Measurements from ENCODE around the gene EXOC3L4. TPM values are rescaled to one million over a fixed set of nuclear protein-coding genes. Genes with fewer than 3 reads are reported as not detected.

The EXOC3L4 gene
- polyA plus RNA-seq, 1 donor from 2014 or later = not detected

DNA sequence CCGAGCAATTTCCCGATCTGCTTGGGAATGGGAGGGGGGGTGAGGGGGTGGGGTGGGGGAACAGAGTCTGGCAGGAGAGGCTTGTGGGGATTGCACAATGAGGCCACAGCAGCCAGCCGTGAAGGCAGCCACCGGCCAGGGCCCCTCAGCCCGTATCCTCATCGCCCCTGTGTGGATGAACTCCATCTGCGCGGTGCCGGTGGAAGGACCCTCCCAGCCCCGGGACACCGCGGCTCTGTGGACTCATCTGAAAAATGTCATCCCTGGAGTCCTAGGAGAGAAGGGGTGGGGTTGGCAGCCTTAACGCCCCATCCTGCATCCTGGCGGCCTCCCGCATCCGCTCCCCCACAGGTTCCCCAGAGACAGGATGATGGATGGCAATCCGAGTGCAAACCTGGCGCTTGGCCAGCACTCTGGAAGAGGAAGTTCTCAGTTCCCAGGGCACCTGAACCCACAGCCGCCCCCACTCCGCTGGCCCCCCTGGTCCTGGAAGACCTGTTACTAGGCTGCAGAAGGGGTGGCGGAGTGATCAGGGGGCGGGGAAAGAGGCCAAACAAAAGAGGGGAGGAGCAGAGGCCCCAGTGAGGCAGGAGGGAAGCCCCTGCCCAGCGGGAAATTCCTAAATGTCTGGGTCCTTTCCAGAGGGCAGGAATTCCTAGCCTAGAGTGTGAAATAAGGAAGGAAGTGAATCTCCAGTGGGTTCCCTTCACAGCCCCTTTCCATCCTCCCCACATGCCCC is 27.5 kb downstream of the EXOC3L4 start:
- Histone ChIP-seq H3K27ac (ENCODE audit: low read length) (no peak overlapping the region), H3K36me3 (ENCODE audit: insufficient read depth, low read length) (no peaks in the 10 kb centered on the region), H2AFZ (ENCODE audit: low read depth, low read length) (no peak overlapping the region)

GRCh38 chr14:103122585-103122946 is 28.0 kb downstream of the EXOC3L4 start:
- Histone ChIP-seq H3K9me2 (ENCODE audit: insufficient read depth, low read length) (no peaks in the 10 kb centered on the region), H4K20me1 (ENCODE audit: insufficient read depth) (no peaks in the 10 kb centered on the region), H3F3A (ENCODE audit: insufficient read depth, low read length, poor library complexity, severe bottlenecking) (no peaks in the 10 kb centered on the region), H2AFZ (ENCODE audit: low read depth, low read length) (no peak overlapping the region), H3K79me2 (replicated peaks; ENCODE audit: insufficient read depth, low read length) (no peaks in the 10 kb centered on the region), H3K27ac (ENCODE audit: low read length) (no peak overlapping the region), H3K36me3 (ENCODE audit: insufficient read depth, low read length) (no peaks in the 10 kb centered on the region), H3K4me3 (ENCODE audit: low read length) (no peak overlapping the region), H3K9me3 (ENCODE audit: low read length) (no peaks in the 10 kb centered on the region), H3K9ac (ENCODE audit: low read length) (no peak overlapping the region), H3K4me2 (ENCODE audit: low read length) (no peak overlapping the region), H3K27me3 (ENCODE audit: insufficient read depth, low read depth, low read length) (peaks cover 15% of the 10 kb centered on the region)
- TF ChIP-seq, protein P1, sequence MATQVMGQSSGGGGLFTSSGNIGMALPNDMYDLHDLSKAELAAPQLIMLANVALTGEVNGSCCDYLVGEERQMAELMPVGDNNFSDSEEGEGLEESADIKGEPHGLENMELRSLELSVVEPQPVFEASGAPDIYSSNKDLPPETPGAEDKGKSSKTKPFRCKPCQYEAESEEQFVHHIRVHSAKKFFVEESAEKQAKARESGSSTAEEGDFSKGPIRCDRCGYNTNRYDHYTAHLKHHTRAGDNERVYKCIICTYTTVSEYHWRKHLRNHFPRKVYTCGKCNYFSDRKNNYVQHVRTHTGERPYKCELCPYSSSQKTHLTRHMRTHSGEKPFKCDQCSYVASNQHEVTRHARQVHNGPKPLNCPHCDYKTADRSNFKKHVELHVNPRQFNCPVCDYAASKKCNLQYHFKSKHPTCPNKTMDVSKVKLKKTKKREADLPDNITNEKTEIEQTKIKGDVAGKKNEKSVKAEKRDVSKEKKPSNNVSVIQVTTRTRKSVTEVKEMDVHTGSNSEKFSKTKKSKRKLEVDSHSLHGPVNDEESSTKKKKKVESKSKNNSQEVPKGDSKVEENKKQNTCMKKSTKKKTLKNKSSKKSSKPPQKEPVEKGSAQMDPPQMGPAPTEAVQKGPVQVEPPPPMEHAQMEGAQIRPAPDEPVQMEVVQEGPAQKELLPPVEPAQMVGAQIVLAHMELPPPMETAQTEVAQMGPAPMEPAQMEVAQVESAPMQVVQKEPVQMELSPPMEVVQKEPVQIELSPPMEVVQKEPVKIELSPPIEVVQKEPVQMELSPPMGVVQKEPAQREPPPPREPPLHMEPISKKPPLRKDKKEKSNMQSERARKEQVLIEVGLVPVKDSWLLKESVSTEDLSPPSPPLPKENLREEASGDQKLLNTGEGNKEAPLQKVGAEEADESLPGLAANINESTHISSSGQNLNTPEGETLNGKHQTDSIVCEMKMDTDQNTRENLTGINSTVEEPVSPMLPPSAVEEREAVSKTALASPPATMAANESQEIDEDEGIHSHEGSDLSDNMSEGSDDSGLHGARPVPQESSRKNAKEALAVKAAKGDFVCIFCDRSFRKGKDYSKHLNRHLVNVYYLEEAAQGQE (IDR thresholded peaks at IDR 0.05; ENCODE audit: borderline replicate concordance) = no peak
- TF ChIP-seq POLR2AphosphoS5 (IDR thresholded peaks at IDR 0.05) = no peak
- no peak for TF ChIP-seq TAF1 (IDR thresholded peaks at IDR 0.05; ENCODE audit: low read depth)
- TF ChIP-seq MXI1 (conservative IDR thresholded peaks at IDR 0.05; ENCODE audit: poor library complexity, severe bottlenecking) = no peak
- no peak for TF ChIP-seq RAD21 (conservative IDR thresholded peaks at IDR 0.05)
- TF ChIP-seq EP300 (conservative IDR thresholded peaks at IDR 0.05; ENCODE audit: poor library complexity, severe bottlenecking) = no peak
- no peak for TF ChIP-seq SMC3 (conservative IDR thresholded peaks at IDR 0.05; ENCODE audit: poor library complexity)

More for the DNA sequence above, 27.5 kb downstream of the EXOC3L4 start:
- Histone ChIP-seq H3K79me2 (replicated peaks; ENCODE audit: insufficient read depth, low read length) (no peaks in the 10 kb centered on the region), H4K20me1 (ENCODE audit: insufficient read depth) (no peaks in the 10 kb centered on the region), H3K9me2 (ENCODE audit: insufficient read depth, low read length) (no peaks in the 10 kb centered on the region), H3K4me3 (ENCODE audit: low read length) (no peak overlapping the region), H3K4me2 (ENCODE audit: low read length) (no peak overlapping the region), H3K27me3 (ENCODE audit: insufficient read depth, low read depth, low read length) (peaks cover 15% of the 10 kb centered on the region), H3F3A (ENCODE audit: insufficient read depth, low read length, poor library complexity, severe bottlenecking) (no peaks in the 10 kb centered on the region), H3K9ac (ENCODE audit: low read length) (no peak overlapping the region), H3K9me3 (ENCODE audit: low read length) (no peaks in the 10 kb centered on the region)
- TF ChIP-seq POLR2AphosphoS5 (IDR thresholded peaks at IDR 0.05) = no peak
- TF ChIP-seq TAF1 (IDR thresholded peaks at IDR 0.05; ENCODE audit: low read depth) = no peak
- no peak for TF ChIP-seq RAD21 (conservative IDR thresholded peaks at IDR 0.05)
- no peak for TF ChIP-seq EZH2 (IDR thresholded peaks at IDR 0.05; ENCODE audit: borderline replicate concordance, insufficient read depth, low read length, poor library complexity, severe bottlenecking)
- TF ChIP-seq SMC3 (conservative IDR thresholded peaks at IDR 0.05; ENCODE audit: poor library complexity) = no peak
- TF ChIP-seq, protein P1 (IDR thresholded peaks at IDR 0.05; ENCODE audit: borderline replicate concordance) = no peak
- no peak for TF ChIP-seq CTCF (IDR thresholded peaks at IDR 0.05; ENCODE audit: poor library complexity, severe bottlenecking)
- TF ChIP-seq MXI1 (conservative IDR thresholded peaks at IDR 0.05; ENCODE audit: poor library complexity, severe bottlenecking) = no peak
- no peak for TF ChIP-seq EP300 (conservative IDR thresholded peaks at IDR 0.05; ENCODE audit: poor library complexity, severe bottlenecking)

Measured in neural cell (in vitro differentiated cells).